Transverse colon (tissue), 3 donors: ENCODE data around the gene CATSPER1.
"Not testable (repeated sequence)": the region's sequence is repeated elsewhere in the genome, so short reads cannot be mapped to it uniquely, and the experiment has no call there.

Experiments used
- CTCF ChIP-seq, 5 experiments: fragments of 200-600 bp in 3 of 5; fragments of 450-650 bp in 2 of 5; sonication (generic) in 3 of 5; IDR thresholded peaks; 1 replicate in 2 of 5; 2 replicates in 3 of 5; pipeline ENCODE4 v1.5.1; 2016 to 2017; ENCODE audit warnings: antibody characterized with exemption in 5 of 5, inconsistent platforms in 3 of 5, mild to moderate bottlenecking in 2 of 5, moderate library complexity in 1 of 5
- EP300 ChIP-seq: sonication (generic); formaldehyde crosslinking; IDR thresholded peaks from one replicate; pipeline ENCODE4 v1.6.1; 2017; ENCODE audit warnings: antibody characterized with exemption, low read depth
- POLR2A ChIP-seq: fragments of 450-650 bp; IDR thresholded peaks from one replicate; pipeline ENCODE4 v1.6.1; 2016; ENCODE audit warnings: antibody characterized with exemption, mild to moderate bottlenecking, moderate library complexity

- not testable (repeated sequence) for TF ChIP-seq CTCF (IDR thresholded peaks at IDR 0.05); POLR2A; EP300
Observed at GRCh38 chr11:66023186-66023440, 3.2 kb downstream of the CATSPER1 start.
